NCI-H1930 (cell line): Measurements from ENCODE around the gene TAF9B.
A peak's percentile ranks its signal among the peaks of the same experiment; 100 is the strongest.
"Not testable (repeated sequence)": the region's sequence is repeated elsewhere in the genome, so short reads cannot be mapped to it uniquely, and the experiment has no call there.

ENCODE experiments used
- DNase-seq, 2 experiments: peaks; one replicate each; lab custom pipeline; 2025; lab: John Stamatoyannopoulos, UW

Gene TAF9B

GRCh38 chrX:78139160-78140123 lies at the start of gene TAF9B:
TSS of gene TAF9B (minus strand) at chrX:78139650. CDS start at chrX:78139611, 39 bp downstream.
- peak; percentile 13 to 51 for DNase-seq

GRCh38 chrX:78182881-78183280 lies 43.4 kb upstream of the TAF9B start:
- no peak for DNase-seq

- no peak for DNase-seq
Measured at GRCh38 chrX:78181307-78181706, 41.9 kb upstream of the TAF9B start.

GRCh38 chrX:78168065-78168464 lies 28.6 kb upstream of the TAF9B start:
- DNase-seq = no peak

GRCh38 chrX:78165425-78165824 lies 26.0 kb upstream of the TAF9B start:
- no peak for DNase-seq

GRCh38 chrX:78163175-78163574 lies 23.7 kb upstream of the TAF9B start:
- DNase-seq = not testable (repeated sequence)

- not testable (repeated sequence) for DNase-seq
Measured at GRCh38 chrX:78160711-78161110, 21.3 kb upstream of the TAF9B start.

- DNase-seq = not testable (repeated sequence)
Measured at GRCh38 chrX:78157846-78158245, 18.4 kb upstream of the TAF9B start.

GRCh38 chrX:78157373-78157772 lies 17.9 kb upstream of the TAF9B start:
- DNase-seq = not testable (repeated sequence)

- DNase-seq = not testable (repeated sequence)
Measured at GRCh38 chrX:78147002-78147540, 7.6 kb upstream of the TAF9B start.

- no peak for DNase-seq
Measured at GRCh38 chrX:78140206-78140605, 756 bp upstream of the TAF9B start.

GRCh38 chrX:78133238-78133960 lies 6.1 kb downstream of the TAF9B start:
- no peak for DNase-seq

GRCh38 chrX:78131117-78131516 lies 8.3 kb downstream of the TAF9B start:
- DNase-seq = no peak

GRCh38 chrX:78130396-78130795 lies 9.1 kb downstream of the TAF9B start:
- no peak for DNase-seq

- DNase-seq = no peak
Measured at GRCh38 chrX:78129714-78130113, 9.7 kb downstream of the TAF9B start.

GRCh38 chrX:78125781-78126180 lies 13.7 kb downstream of the TAF9B start:
- not testable (repeated sequence) for DNase-seq

- no peak for DNase-seq
Measured at GRCh38 chrX:78125148-78125547, 14.3 kb downstream of the TAF9B start.

- DNase-seq = no peak
Measured at GRCh38 chrX:78124307-78124706, 15.1 kb downstream of the TAF9B start.

- no peak for DNase-seq
Measured at GRCh38 chrX:78123190-78123589, 16.3 kb downstream of the TAF9B start.

GRCh38 chrX:78119521-78120227 lies 19.8 kb downstream of the TAF9B start:
- DNase-seq = no peak

GRCh38 chrX:78118628-78119027 lies 20.8 kb downstream of the TAF9B start:
- no peak for DNase-seq

GRCh38 chrX:78116766-78117165 lies 22.7 kb downstream of the TAF9B start:
- DNase-seq = no peak
